Left cardiac atrium (tissue), 4 donors: Measurements from ENCODE around the gene LY6G5C. TPM values are rescaled to one million over a fixed set of nuclear protein-coding genes. Genes with fewer than 3 reads are reported as not detected.
A peak's percentile ranks its signal among the peaks of the same experiment; 100 is the strongest.
"Not testable (repeated sequence)": the region's sequence is repeated elsewhere in the genome, so short reads cannot be mapped to it uniquely, and the experiment has no call there.

Source experiments
- ATAC-seq, 2 donors: fragments of 200-7000 bp; cut with Tn5 transposase; one replicate each; pipeline ENCODE4 v1.9.1; 2020; ENCODE audit warnings: mild to moderate bottlenecking in 2 of 2, moderate library complexity in 2 of 2
- DNase-seq: peaks from one replicate; pipeline ENCODE4 v3.0.0-alpha.2; 2020
- intact Hi-C, 2 donors: fragments of 100-400 bp; cut with DNase I; formaldehyde crosslinking; loops; one replicate each; pipeline versions ENCODE4 v1.14.1 to v1.15.1; 2022 to 2023
- total RNA-seq, 2 donors: library from RNA; stranded (reverse); fragmentation: NEBNext Ultra II Directional; extraction: Animal tissue kit (Norgen Biotek cat#: 25700); gene quantifications; one replicate each; pipeline ENCODE4 v1.2.1, GENCODE V29; 2021
- donor health status: DM: no; HTN: yes; CAD: no.
- donor health status: DM: no; HTN: yes; CAD: no; lungs with severe emphysema.
- donor health status: DM: yes; HTN: yes; CAD: no.
- donor health status: Dilated cardiomyopathy.

The LY6G5C gene
- total RNA-seq, 2 donors from 2014 or later: 2.2 to 2.5 TPM

- intact Hi-C loops: no loop called here
- DNase-seq: no peak
- no peak for ATAC-seq
Measured at GRCh38 chr6:31717499-31718222, 36.8 kb upstream of the LY6G5C start.

- intact Hi-C loops: no loop called here
- no peak for ATAC-seq
- DNase-seq: no peak
Measured at GRCh38 chr6:31715022-31715958, 34.4 kb upstream of the LY6G5C start, which contains the start of gene LY6G6D. Gene LY6G6D (plus strand): TSS chr6:31715348. CDS start chr6:31715356, 8 bp downstream.

GRCh38 chr6:31713991-31714684 lies 33.3 kb upstream of the LY6G5C start:
- intact Hi-C loops: no loop called here
- no peak for DNase-seq
- ATAC-seq: no peak

GRCh38 chr6:31713465-31713864 lies 32.6 kb upstream of the LY6G5C start:
- DNase-seq: no peak
- ATAC-seq: no peak
- intact Hi-C loops: no loop called here

GRCh38 chr6:31712296-31712695 lies 31.4 kb upstream of the LY6G5C start:
- no peak for DNase-seq
- ATAC-seq: peak in 1 of 2 donors; percentile 44
- intact Hi-C loops: no loop called here

GRCh38 chr6:31711233-31711632 lies 30.4 kb upstream of the LY6G5C start:
- intact Hi-C loops: no loop called here
- DNase-seq: no peak
- peak in 1 of 2 donors; percentile 29 for ATAC-seq

- DNase-seq (no peak), ATAC-seq (no peak)
- intact Hi-C loops: no loop called here
Measured at GRCh38 chr6:31710523-31711219, 29.8 kb upstream of the LY6G5C start.

GRCh38 chr6:31709157-31709556 lies 28.3 kb upstream of the LY6G5C start:
- intact Hi-C loops, DNase-seq, ATAC-seq: not testable (repeated sequence)

GRCh38 chr6:31708224-31708623 lies 27.4 kb upstream of the LY6G5C start:
- intact Hi-C loops: no loop called here
- DNase-seq (no peak), ATAC-seq (no peak)

GRCh38 chr6:31707701-31708100 lies 26.8 kb upstream of the LY6G5C start:
- no peak for ATAC-seq
- intact Hi-C loops: no loop called here
- DNase-seq: no peak

- DNase-seq (no peak), ATAC-seq (no peak)
- intact Hi-C loops: no loop called here
Measured at GRCh38 chr6:31706599-31706998, 25.7 kb upstream of the LY6G5C start, which contains the start of gene LY6G6F. Gene LY6G6F (plus strand): TSS chr6:31706866. CDS start chr6:31706907, 41 bp downstream.

GRCh38 chr6:31705931-31706330 lies 25.1 kb upstream of the LY6G5C start:
- no peak for DNase-seq
- intact Hi-C loops: no loop called here
- ATAC-seq: no peak

- intact Hi-C loops: no loop called here
- peak; percentile 99 for DNase-seq
- ATAC-seq: peak; percentile 99
Measured at GRCh38 chr6:31702819-31703716, 22.2 kb upstream of the LY6G5C start, which contains the start of gene ABHD16A. Gene ABHD16A (minus strand): TSS chr6:31703324. CDS start chr6:31703281, 43 bp downstream.

- DNase-seq: no peak
- intact Hi-C loops: no loop called here
- peak; percentile 20 to 37 for ATAC-seq
Measured at GRCh38 chr6:31702405-31702818, 21.5 kb upstream of the LY6G5C start.

GRCh38 chr6:31701666-31702404 lies 21.0 kb upstream of the LY6G5C start:
- DNase-seq (peak; percentile 47), ATAC-seq (no peak)
- intact Hi-C loops: no loop called here

- no peak for ATAC-seq
- no peak for DNase-seq
- intact Hi-C loops: no loop called here
Measured at GRCh38 chr6:31700740-31701401, 20.0 kb upstream of the LY6G5C start.

- intact Hi-C loops: no loop called here
- no peak for DNase-seq
- ATAC-seq: no peak
Measured at GRCh38 chr6:31697555-31697954, 16.7 kb upstream of the LY6G5C start.
